Brain microvascular endothelial cell (primary cell): ENCODE results near the gene EYA2.
"Not testable (repeated sequence)": the region's sequence is repeated elsewhere in the genome, so short reads cannot be mapped to it uniquely, and the experiment has no call there.

Experiments used
- DNase-seq: peaks from one replicate; pipeline ENCODE4 v3.0.0-alpha.2; 2020
- H3K27ac ChIP-seq: fragments of 250-450 bp; sonication (Bioruptor Pico); 2 replicates; pipeline ENCODE4 v1.5.1; 2020; ENCODE audit warnings: mild to moderate bottlenecking, moderate library complexity
- H3K27me3 ChIP-seq: fragments of 250-450 bp; sonication (Bioruptor Pico); replicated peaks from 2 replicates; pipeline ENCODE4 v1.5.1; 2020; ENCODE audit warnings: mild to moderate bottlenecking
- H3K36me3 ChIP-seq: fragments of 250-450 bp; sonication (Bioruptor Pico); replicated peaks from 2 replicates; pipeline ENCODE4 v1.5.1; 2020; ENCODE audit warnings: mild to moderate bottlenecking
- H3K4me3 ChIP-seq: 2 replicates; pipeline ENCODE4 v1.5.1; 2011; ENCODE audit warnings: low read depth, mild to moderate bottlenecking, control low read depth, low read length, moderate library complexity
- in situ Hi-C: cut with HindIII; loops from 2 replicates; pipeline ENCODE4 v1.10.0; 2017; ENCODE audit warnings: low sequenced_read_pairs, low pct_ligation_motif_present
- TF ChIP-seq, protein P1 (sequence below): IDR thresholded peaks from 2 replicates; pipeline ENCODE4 v1.5.1; 2011; ENCODE audit warnings: low read depth, mild to moderate bottlenecking, moderate library complexity, low read length, control low read depth, inconsistent platforms; ENCODE audit errors: missing control alignments

The EYA2 gene

DNA sequence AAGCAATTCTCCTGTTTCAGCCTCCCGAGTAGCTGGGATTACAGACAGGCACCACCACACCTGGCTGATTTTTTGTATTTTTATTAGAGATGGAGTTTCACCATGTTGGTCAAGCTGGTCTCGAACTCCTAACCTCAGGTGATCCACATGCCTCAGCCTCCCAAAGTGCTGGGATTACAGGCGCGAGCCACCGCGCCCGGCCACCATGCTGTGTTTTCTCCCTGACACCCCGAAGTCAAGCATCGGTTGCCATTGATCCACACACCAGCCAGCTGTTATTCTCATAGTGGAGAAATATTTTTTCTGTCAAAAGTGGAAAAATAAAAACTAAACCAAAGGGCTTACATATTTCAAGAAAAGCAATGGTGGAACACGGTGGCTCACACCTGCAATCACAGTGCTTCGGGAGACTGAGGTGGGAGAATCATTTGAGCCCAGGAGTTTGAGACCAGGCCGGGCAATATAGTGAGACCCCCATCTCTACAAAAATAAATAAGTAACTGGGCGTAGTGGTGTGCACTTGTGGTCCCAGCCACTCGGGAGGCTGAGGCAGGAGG, 304.4 kb downstream of the EYA2 start:
- no peak overlapping the region for H3K27ac ChIP-seq
- TF ChIP-seq, protein P1, sequence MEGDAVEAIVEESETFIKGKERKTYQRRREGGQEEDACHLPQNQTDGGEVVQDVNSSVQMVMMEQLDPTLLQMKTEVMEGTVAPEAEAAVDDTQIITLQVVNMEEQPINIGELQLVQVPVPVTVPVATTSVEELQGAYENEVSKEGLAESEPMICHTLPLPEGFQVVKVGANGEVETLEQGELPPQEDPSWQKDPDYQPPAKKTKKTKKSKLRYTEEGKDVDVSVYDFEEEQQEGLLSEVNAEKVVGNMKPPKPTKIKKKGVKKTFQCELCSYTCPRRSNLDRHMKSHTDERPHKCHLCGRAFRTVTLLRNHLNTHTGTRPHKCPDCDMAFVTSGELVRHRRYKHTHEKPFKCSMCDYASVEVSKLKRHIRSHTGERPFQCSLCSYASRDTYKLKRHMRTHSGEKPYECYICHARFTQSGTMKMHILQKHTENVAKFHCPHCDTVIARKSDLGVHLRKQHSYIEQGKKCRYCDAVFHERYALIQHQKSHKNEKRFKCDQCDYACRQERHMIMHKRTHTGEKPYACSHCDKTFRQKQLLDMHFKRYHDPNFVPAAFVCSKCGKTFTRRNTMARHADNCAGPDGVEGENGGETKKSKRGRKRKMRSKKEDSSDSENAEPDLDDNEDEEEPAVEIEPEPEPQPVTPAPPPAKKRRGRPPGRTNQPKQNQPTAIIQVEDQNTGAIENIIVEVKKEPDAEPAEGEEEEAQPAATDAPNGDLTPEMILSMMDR, result no peak
- in situ Hi-C loops, result no loop called here

DNA sequence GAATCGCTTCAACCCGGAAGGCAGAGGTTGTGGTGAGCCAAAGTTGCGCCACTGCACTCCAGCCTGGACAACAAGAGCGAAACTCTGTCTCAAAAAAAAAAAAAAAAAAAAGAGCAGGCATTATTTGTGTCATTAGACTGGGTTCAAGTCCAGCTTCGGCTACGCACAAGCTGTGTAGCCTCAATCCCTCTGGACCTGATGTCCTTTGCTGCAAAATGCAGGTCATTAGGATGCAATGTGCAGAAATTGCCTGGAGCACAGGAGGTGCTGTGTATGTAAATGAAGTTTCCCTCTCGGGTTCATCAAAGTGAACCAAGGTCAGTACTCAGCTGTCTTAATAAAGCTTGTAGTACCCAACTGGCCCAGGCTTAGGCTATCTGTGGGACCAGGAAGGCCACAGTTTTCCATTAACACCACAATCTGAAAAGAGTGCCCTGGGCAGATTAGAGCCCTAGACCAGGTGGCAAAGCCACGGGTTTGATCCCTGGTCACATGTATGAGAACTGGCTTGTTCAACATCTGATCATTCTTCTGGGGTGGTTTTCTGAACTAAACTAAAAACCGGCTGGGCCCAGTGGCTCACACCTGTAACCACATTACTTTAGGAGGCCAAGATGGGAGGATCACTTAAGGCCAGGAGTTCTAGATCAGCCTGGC, 306.6 kb downstream of the EYA2 start:
- Histone ChIP-seq H3K4me3 (no peak overlapping the region), H3K27me3 (no peaks in the 10 kb centered on the region), H3K27ac (no peak overlapping the region), H3K36me3 (no peaks in the 10 kb centered on the region)
- in situ Hi-C loops, result no loop called here
- TF ChIP-seq, protein P1, result no peak
- no peak for DNase-seq

More for the DNA sequence above, 304.4 kb downstream of the EYA2 start:
- no peaks in the 10 kb centered on the region for H3K36me3 ChIP-seq
- no peaks in the 10 kb centered on the region for H3K27me3 ChIP-seq
- H3K4me3 ChIP-seq, result no peak overlapping the region
- DNase-seq, result no peak

DNA sequence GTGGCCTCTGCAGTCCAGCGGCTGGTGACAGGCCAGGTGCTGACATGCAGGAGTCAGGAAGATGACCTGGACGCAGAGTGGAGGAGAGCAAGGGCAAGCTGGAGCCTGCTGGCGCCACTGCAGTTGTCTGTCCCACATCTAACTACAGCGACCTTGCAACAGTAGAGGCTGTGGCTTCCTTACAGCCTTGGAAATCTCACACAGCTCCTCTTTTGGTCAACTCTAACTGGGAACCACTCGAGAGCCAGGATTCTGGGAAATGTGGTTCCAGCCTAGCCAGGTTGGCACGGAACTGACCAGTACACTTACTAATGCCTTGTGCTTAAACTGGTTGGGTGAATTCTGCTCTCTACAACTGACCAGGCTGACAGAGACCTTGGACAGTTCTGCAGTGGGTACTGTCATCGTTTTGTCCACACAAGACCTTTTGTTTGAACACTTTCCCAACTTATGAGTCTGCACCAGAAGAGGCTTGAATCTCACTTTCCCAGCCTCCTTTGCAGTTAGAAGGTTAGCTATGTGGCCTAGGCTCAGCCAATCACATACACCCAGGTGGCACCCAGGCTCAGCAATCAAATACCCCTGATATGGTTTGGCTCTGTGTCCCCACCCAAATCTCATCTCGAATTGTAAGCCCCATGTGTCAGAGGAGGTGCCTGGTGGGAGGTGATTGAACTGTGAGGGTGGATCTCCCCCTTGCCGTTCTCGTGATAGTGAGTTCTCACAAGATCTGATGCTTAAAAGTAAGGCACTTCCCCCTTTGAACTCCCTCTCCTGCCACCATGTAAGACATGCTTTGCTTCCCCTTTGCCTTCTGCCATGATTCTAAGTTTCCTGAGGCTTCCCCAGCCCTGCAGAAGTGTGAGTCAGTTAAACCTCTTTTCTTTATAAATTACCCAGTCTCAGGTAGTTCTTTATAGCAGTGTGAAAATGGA, 308.4 kb downstream of the EYA2 start:
- TF ChIP-seq, protein P1, result no peak
- in situ Hi-C loops, result no loop called here
- no peak overlapping the region for H3K27ac ChIP-seq
- no peaks in the 10 kb centered on the region for H3K27me3 ChIP-seq
- no peak overlapping the region for H3K4me3 ChIP-seq
- DNase-seq, result no peak
- H3K36me3 ChIP-seq, result peaks cover under 1% of the 10 kb centered on the region

DNA sequence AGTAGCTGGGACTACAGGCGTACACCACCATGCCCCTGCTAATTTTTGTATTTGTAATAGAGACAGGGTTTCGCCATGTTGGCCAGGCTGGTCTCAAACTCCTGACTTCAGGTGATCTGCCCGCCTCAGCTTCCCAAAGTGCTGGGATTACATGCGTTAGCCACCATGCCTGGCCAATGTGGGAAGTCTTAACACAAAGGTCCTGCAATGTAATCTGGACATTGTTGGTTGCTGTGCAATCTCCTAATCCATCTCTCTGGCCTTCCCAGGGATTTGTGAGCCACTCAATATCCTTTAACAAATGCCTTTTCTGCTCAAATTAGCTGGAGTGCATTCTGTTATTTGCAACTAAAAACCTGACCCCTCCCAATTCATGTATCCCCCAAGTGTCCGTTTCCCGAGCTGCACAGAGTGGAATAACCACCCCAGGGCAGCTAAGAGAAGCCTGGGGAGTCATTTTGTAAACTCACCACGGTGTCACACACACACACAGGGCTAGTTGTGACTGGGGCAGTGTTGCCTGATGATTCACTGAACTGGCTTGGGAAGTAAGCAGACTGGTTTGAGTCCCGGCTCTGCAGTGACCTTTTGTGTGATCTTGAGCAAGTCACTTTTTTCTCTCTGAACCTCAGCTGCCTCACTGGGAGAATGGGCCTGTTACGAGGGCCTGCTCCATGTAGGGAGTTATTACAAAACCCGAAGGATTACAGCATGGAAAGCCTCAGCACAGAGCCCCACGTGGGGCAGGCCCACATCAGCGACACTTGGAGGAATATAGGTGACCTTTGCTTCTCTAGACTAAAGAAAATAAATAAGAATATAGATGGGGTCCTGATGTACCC, 309.6 kb downstream of the EYA2 start:
- in situ Hi-C loops, result no loop called here
- peak; percentile 66 for DNase-seq
- H3K36me3 ChIP-seq, result peaks cover 9% of the 10 kb centered on the region
- H3K27me3 ChIP-seq, result no peaks in the 10 kb centered on the region
- no peak overlapping the region for H3K4me3 ChIP-seq
- TF ChIP-seq, protein P1, result no peak
- no peak overlapping the region for H3K27ac ChIP-seq

DNA sequence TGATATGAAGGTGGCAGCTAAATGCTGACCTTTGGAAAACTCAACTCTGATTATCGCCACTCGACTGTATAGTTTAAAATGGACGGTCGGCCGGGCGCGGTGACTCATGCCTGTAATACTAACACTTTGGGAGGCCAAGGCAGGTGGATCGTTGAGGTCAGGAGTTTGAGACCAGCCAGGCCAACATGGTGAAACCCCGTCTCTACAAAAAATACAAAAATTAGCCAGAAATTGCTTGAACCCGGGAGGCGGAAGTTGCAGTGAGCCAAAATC, 310.1 kb downstream of the EYA2 start:
- H3K4me3 ChIP-seq, DNase-seq, H3K27ac ChIP-seq, in situ Hi-C loops, H3K27me3 ChIP-seq: not testable (repeated sequence)
- peaks cover 14% of the 10 kb centered on the region for H3K36me3 ChIP-seq
